GM12878 (cell line): ENCODE measurements around the gene VSIG8. TPM values are rescaled to one million over a fixed set of nuclear protein-coding genes. Genes with fewer than 3 reads are reported as not detected.

Source experiments
- ATAC-seq: fragments of 200-7000 bp; cut with Tn5 transposase; 3 replicates; pipeline ENCODE4 v1.9.1; 2020; ENCODE audit warnings: mild to moderate bottlenecking, moderate library complexity
- BruUV-seq: library from RNA; stranded (reverse); fragments of 400-500 nt; replicated peaks from 2 replicates; lab custom pipeline; 2021; lab: Mats Ljungman, UMichigan
- CTCF ChIA-PET: fragments of 300-600 bp; sonication (Branson Sonifier 250); formaldehyde crosslinking; extraction: SDS; loops from one replicate; lab custom pipeline; 2021; ENCODE audit warnings: inconsistent platforms; lab: Yijun Ruan, JAX
- POLR2A ChIA-PET: fragments of 350-600 bp; formaldehyde crosslinking; extraction: SDS; loops from one replicate; lab custom pipeline; 2021; ENCODE audit warnings: inconsistent platforms; lab: Charles Lee
- RAD21 ChIA-PET: fragments of 300-600 bp; sonication (Branson Sonifier 250); formaldehyde crosslinking; loops from one replicate; lab custom pipeline; 2023; ENCODE audit warnings: antibody characterized with exemption; ENCODE audit not compliant: unreplicated experiment; lab: Charles Lee
- SMC1A ChIA-PET: fragments of 300-600 bp; sonication (Branson Sonifier 250); formaldehyde crosslinking; loops from one replicate; lab custom pipeline; 2023; ENCODE audit not compliant: unreplicated experiment, uncharacterized antibody; lab: Charles Lee
- DNase-seq: peaks from one replicate; pipeline ENCODE4 v3.0.0-alpha.2; 2011; ENCODE audit warnings: low read depth, low spot score
- FAIRE-seq: peaks from 3 replicates; lab custom pipeline; 2011; peaks lifted over from hg19 to GRCh38; lab: Jason Lieb, UNC
- H2AFZ ChIP-seq: 2 replicates; pipeline ENCODE4 v1.6.0; 2011; ENCODE audit warnings: low read depth, low read length, control low read depth; ENCODE audit not compliant: control insufficient read depth
- H3K27ac ChIP-seq: 2 replicates; pipeline ENCODE4 v1.5.1; 2011; ENCODE audit warnings: control low read depth; ENCODE audit not compliant: control insufficient read depth, insufficient read depth
- H3K27me3 ChIP-seq, 2 experiments: replicated peaks in 1 of 2; 2 replicates each; pipeline versions ENCODE4 v1.6.0 to v1.6.1; 2011; ENCODE audit warnings: low read length in 1 of 2; ENCODE audit not compliant: control insufficient read depth in 2 of 2, insufficient read depth in 2 of 2
- H3K36me3 ChIP-seq, 2 experiments: 2 replicates each; pipeline ENCODE4 v1.5.1; 2011; ENCODE audit warnings: low read length in 1 of 2; ENCODE audit not compliant: control insufficient read depth in 2 of 2, insufficient read depth in 2 of 2
- H3K4me1 ChIP-seq: 2 replicates; pipeline ENCODE4 v1.6.1; 2011; ENCODE audit warnings: mild to moderate bottlenecking, low read length, moderate library complexity, mixed read lengths; ENCODE audit not compliant: control insufficient read depth, insufficient read depth
- H3K4me2 ChIP-seq: 2 replicates; pipeline ENCODE4 v1.6.0; 2011; ENCODE audit warnings: control low read depth; ENCODE audit not compliant: control insufficient read depth, insufficient read depth
- H3K4me3 ChIP-seq: fragments of 200-600 bp; sonication (generic); 2 replicates; pipeline ENCODE4 v1.5.1; 2016
- H3K79me2 ChIP-seq: 2 replicates; pipeline ENCODE4 v1.6.0; 2011; ENCODE audit warnings: low read length; ENCODE audit not compliant: control insufficient read depth, insufficient read depth
- H3K9ac ChIP-seq: 2 replicates; pipeline ENCODE4 v1.8.0; 2011; ENCODE audit warnings: low read length, control low read depth, mixed read lengths; ENCODE audit not compliant: control insufficient read depth, insufficient read depth
- H3K9me3 ChIP-seq: replicated peaks from 3 replicates; pipeline ENCODE4 v1.5.1; 2011; ENCODE audit warnings: mild to moderate bottlenecking, low read length; ENCODE audit not compliant: control insufficient read depth, insufficient read depth
- H4K20me1 ChIP-seq: 2 replicates; pipeline ENCODE4 v1.6.0; 2011; ENCODE audit not compliant: control insufficient read depth, insufficient read depth
- CUX1 ChIP-seq: IDR thresholded peaks from 2 replicates; pipeline ENCODE4 v1.6.1; 2012; ENCODE audit warnings: improper control_type of control experiment, low read depth, low read length; ENCODE audit not compliant: insufficient replicate concordance
- EGR1 ChIP-seq, 2 experiments: IDR thresholded peaks; 1 replicate in 1 of 2; 2 replicates in 1 of 2; pipeline ENCODE4 v1.6.1; 2011 to 2012; ENCODE audit warnings: low read depth in 2 of 2, low read length in 2 of 2, borderline replicate concordance in 1 of 2, mild to moderate bottlenecking in 1 of 2, moderate library complexity in 1 of 2
- EP300 ChIP-seq, 2 experiments: fragments of 150-350 bp in 1 of 2; IDR thresholded peaks; 2 replicates each; pipeline ENCODE4 v1.6.1; 2011 to 2012; ENCODE audit warnings: low read depth in 2 of 2, low read length in 2 of 2, borderline replicate concordance in 1 of 2, improper control_type of control experiment in 1 of 2, inconsistent platforms in 1 of 2; ENCODE audit not compliant: control insufficient read depth in 1 of 2
- MXI1 ChIP-seq: fragments of 150-350 bp; IDR thresholded peaks from 2 replicates; pipeline ENCODE4 v1.6.1; 2011; ENCODE audit warnings: low read depth, mild to moderate bottlenecking, inconsistent platforms, low read length, improper control_type of control experiment
- NR2F1 ChIP-seq: fragments of 450-650 bp; conservative IDR thresholded peaks from 2 replicates; pipeline ENCODE4 v1.6.1; 2017; ENCODE audit warnings: mild to moderate bottlenecking
- RAD21 ChIP-seq: IDR thresholded peaks from 2 replicates; pipeline ENCODE4 v1.6.1; 2011; ENCODE audit warnings: mild to moderate bottlenecking, low read depth, low read length, moderate library complexity; ENCODE audit not compliant: insufficient read depth
- SIX5 ChIP-seq: IDR thresholded peaks from 2 replicates; pipeline ENCODE4 v1.6.1; 2011; ENCODE audit warnings: mild to moderate bottlenecking, low read depth, low read length, moderate library complexity; ENCODE audit not compliant: severe bottlenecking
- SKIL ChIP-seq: fragments of 450-650 bp; IDR thresholded peaks from 2 replicates; pipeline ENCODE4 v1.6.1; 2017; ENCODE audit warnings: mild to moderate bottlenecking, low read depth, inconsistent platforms; ENCODE audit not compliant: poor library complexity, severe bottlenecking
- SMARCA5 ChIP-seq: fragments of 450-650 bp; IDR thresholded peaks from 2 replicates; pipeline ENCODE4 v1.6.1; 2017; ENCODE audit warnings: mild to moderate bottlenecking
- SPI1 ChIP-seq: IDR thresholded peaks from 2 replicates; pipeline ENCODE4 v1.6.1; 2011; ENCODE audit warnings: low read depth, mild to moderate bottlenecking, low read length, moderate library complexity, borderline replicate concordance; ENCODE audit not compliant: insufficient read depth
- STAT1 ChIP-seq: fragments of 450-650 bp; conservative IDR thresholded peaks from 2 replicates; pipeline ENCODE4 v1.6.1; 2014; ENCODE audit warnings: antibody characterized with exemption, mild to moderate bottlenecking
- SUPT20H ChIP-seq: IDR thresholded peaks from 2 replicates; pipeline ENCODE4 v1.6.1; 2011; ENCODE audit warnings: low read depth, mild to moderate bottlenecking, low read length, moderate library complexity, borderline replicate concordance; ENCODE audit not compliant: control insufficient read depth
- ZNF217 ChIP-seq: fragments of 450-650 bp; IDR thresholded peaks from 2 replicates; pipeline ENCODE4 v1.6.1; 2017; ENCODE audit warnings: antibody characterized with exemption, mild to moderate bottlenecking
- ZNF24 ChIP-seq: fragments of 450-650 bp; IDR thresholded peaks from 2 replicates; pipeline ENCODE4 v1.6.1; 2017; ENCODE audit warnings: antibody characterized with exemption, mild to moderate bottlenecking
- WGBS: methylation state at CpG from one replicate; pipeline ENCODE4 v1.1.6; 2016; ENCODE audit warnings: low lambda C conversion rate; ENCODE audit not compliant: insufficient replicate concordance, insufficient coverage; ENCODE audit errors: missing lambda C conversion rate; 5-methylcytosine and 5-hydroxymethylcytosine counted together
- in situ Hi-C: fragments of 300-500 bp; cut with MboI; formaldehyde crosslinking; loops from 9 replicates; pipeline ENCODE4 v1.14.3; 2018; ENCODE audit warnings: mixed read lengths
- intact Hi-C: fragments of 100-400 bp; cut with micrococcal nuclease; formaldehyde crosslinking; loops from one replicate; pipeline ENCODE4 v1.14.2; 2022; ENCODE audit not compliant: unreplicated experiment
- polyA plus RNA-seq, 11 experiments: library from polyadenylated mRNA; depleted of rRNA in 4 of 11; unstranded in 6 of 11; stranded (reverse) in 5 of 11; fragments of >200 nt; fragmentation: Nextera tagmentation in 4 of 11; fragmentation: Illumina TruSeq in 1 of 11; extraction: Ambion mirVana in 4 of 11; extraction: Trizol in 1 of 11; gene quantifications; 1 replicate in 1 of 11; 2 replicates in 10 of 11; pipeline versions ENCODE4 v1.2.1 to v1.2.3, GENCODE V29; 2011 to 2016; ENCODE audit warnings: inconsistent platforms in 2 of 11, missing spikeins in 2 of 11, low read depth in 1 of 11
- total RNA-seq, 4 experiments: library from RNA; depleted of rRNA in 3 of 4; stranded (reverse); fragments of >200 nt in 3 of 4; fragmentation: Illumina TruSeq in 1 of 4; extraction: Trizol in 1 of 4; gene quantifications; 2 replicates each; pipeline versions ENCODE4 v1.2.1 to v1.2.3, GENCODE V29; 2013 to 2021

Gene VSIG8
- total and polyA plus RNA-seq, 10 of the 15 experiments (the other 5 are each of a cell fraction or from before 2014, with no cell fraction given) = not detected

GRCh38 chr1:159867664-159868026 is 5.2 kb upstream of the VSIG8 start:
- intact Hi-C loops (no loop called here), in situ Hi-C loops (no loop called here)
- no peaks in the 10 kb centered on the region for H3K9me3 ChIP-seq
- POLR2A ChIA-PET = no interaction called here
- H3K4me1 ChIP-seq = no peaks in the 10 kb centered on the region
- ATAC-seq = no peak
- H3K4me2 ChIP-seq = no peak overlapping the region
- no peaks in the 10 kb centered on the region for H3K79me2 ChIP-seq
- H4K20me1 ChIP-seq = no peaks in the 10 kb centered on the region
- CTCF ChIA-PET = no interaction called here
- no peaks in the 10 kb centered on the region; a peak in 2 of 4 replicates for H3K27me3 ChIP-seq
- FAIRE-seq = no peak
- H3K4me3 ChIP-seq = no peak overlapping the region
- no peak overlapping the region for H2AFZ ChIP-seq
- 48% methylated on average over 9 of the region's 9 CpGs for WGBS
- H3K9ac ChIP-seq = no peak overlapping the region
- RAD21 ChIA-PET = no interaction called here
- no peak for DNase-seq
- H3K27ac ChIP-seq = no peak overlapping the region
- no TSS peak for BruUV-seq
- SMC1A ChIA-PET = interaction anchor here (1.3 kb wide), 1 partner anchor 25 kb away, joined by 4 read pairs; no protein-coding TSS in a partner anchor
- H3K36me3 ChIP-seq = no peaks in the 10 kb centered on the region
- TF ChIP-seq SUPT20H = no peak
- no peak for TF ChIP-seq SKIL
- TF ChIP-seq SPI1 = no peak
- no peak for TF ChIP-seq ZNF217
- no peak for TF ChIP-seq EP300 (IDR thresholded peaks at IDR 0.05; ENCODE audit: borderline replicate concordance in 1 of 2, control insufficient read depth in 1 of 2, low read depth in 2 of 2, low read length in 2 of 2)
- TF ChIP-seq MXI1 = no peak
- TF ChIP-seq CUX1 = no peak
- TF ChIP-seq SIX5 = no peak
- TF ChIP-seq SMARCA5 = no peak
- no peak for TF ChIP-seq NR2F1
- TF ChIP-seq STAT1 = no peak
- TF ChIP-seq RAD21 = no peak
- TF ChIP-seq ZNF24 = no peak
- no peak for TF ChIP-seq EGR1 (IDR thresholded peaks at IDR 0.05; ENCODE audit: borderline replicate concordance in 1 of 2, low read depth in 2 of 2, low read length in 2 of 2)
